OCI-LY3 (cell line): Measurements from ENCODE around the gene PTPRN2.

ENCODE experiments used
- H2AFZ ChIP-seq: fragments of 200-600, 300-600 bp; shearing (Covaris generic); 2 replicates; pipeline ENCODE4 v1.6.0; 2014; ENCODE audit warnings: antibody characterized with exemption, low read depth, low read length
- H3K27ac ChIP-seq: fragments of 200-600, 300-600 bp; sonication (generic); 2 replicates; pipeline ENCODE4 v1.5.1; 2014; ENCODE audit warnings: mild to moderate bottlenecking, low read length, moderate library complexity, mixed read lengths
- H3K27me3 ChIP-seq: fragments of 200-600, 300-600 bp; sonication (generic); 2 replicates; pipeline ENCODE4 v1.6.1; 2014; ENCODE audit warnings: low read depth, low read length, mixed read lengths
- H3K36me3 ChIP-seq: fragments of 200-600, 300-600 bp; sonication (generic); replicated peaks from 2 replicates; pipeline ENCODE3; 2014; ENCODE audit warnings: low read depth, low read length, mixed read lengths
- H3K4me1 ChIP-seq: fragments of 300-600, 200-600 bp; sonication (generic); 2 replicates; pipeline ENCODE4 v1.6.1; 2014; ENCODE audit warnings: low read length, mixed read lengths
- H3K4me2 ChIP-seq: fragments of 200-600, 300-600 bp; sonication (generic); 2 replicates; pipeline ENCODE4 v1.6.1; 2014; ENCODE audit warnings: low read length, mixed read lengths
- H3K4me3 ChIP-seq: fragments of 300-600, 200-600 bp; sonication (generic); 2 replicates; pipeline ENCODE4 v1.5.1; 2014; ENCODE audit warnings: antibody characterized with exemption, mild to moderate bottlenecking, low read length, moderate library complexity
- H3K79me2 ChIP-seq: fragments of 300-600, 200-600 bp; shearing (Covaris generic); 2 replicates; pipeline ENCODE4 v1.6.1; 2014; ENCODE audit warnings: mild to moderate bottlenecking, low read length, mixed read lengths
- H3K9ac ChIP-seq: fragments of 300-600, 200-600 bp; shearing (Covaris generic); 2 replicates; pipeline ENCODE4 v1.6.0; 2014; ENCODE audit warnings: mild to moderate bottlenecking, low read length, moderate library complexity
- H3K9me3 ChIP-seq: fragments of 200-600, 300-600 bp; shearing (Covaris generic); 2 replicates; pipeline ENCODE4 v1.6.1; 2014; ENCODE audit warnings: low read length, mixed read lengths; ENCODE audit not compliant: insufficient read depth
- H4K20me1 ChIP-seq: fragments of 200-600, 300-600 bp; sonication (generic); 2 replicates; pipeline ENCODE4 v1.6.1; 2016; ENCODE audit warnings: low read length, mixed read lengths; ENCODE audit not compliant: insufficient read depth
- EZH2phosphoT487 ChIP-seq: fragments of 200-600 bp; shearing (Covaris generic); IDR thresholded peaks from 2 replicates; pipeline ENCODE4 v1.6.1; 2018; ENCODE audit warnings: antibody characterized with exemption, mixed run types, low read depth
- TF ChIP-seq, protein P1 (sequence below): fragments of 200-600, 300-600 bp; sonication (generic); IDR thresholded peaks from 2 replicates; pipeline ENCODE4 v1.5.1; 2014; ENCODE audit warnings: antibody characterized with exemption, low read length, low read depth

The PTPRN2 gene

GRCh38 chr7:157865351-157866165, 722.1 kb downstream of the PTPRN2 start:
- no peaks in the 10 kb centered on the region for H3K4me1 ChIP-seq
- no peaks in the 10 kb centered on the region for H3K9me3 ChIP-seq
- no peak overlapping the region for H3K27ac ChIP-seq
- no peaks in the 10 kb centered on the region for H3K27me3 ChIP-seq
- no peaks in the 10 kb centered on the region for H4K20me1 ChIP-seq
- H2AFZ ChIP-seq: no peak overlapping the region
- no peak overlapping the region for H3K9ac ChIP-seq
- no peaks in the 10 kb centered on the region for H3K36me3 ChIP-seq
- no peak overlapping the region for H3K4me2 ChIP-seq
- H3K79me2 ChIP-seq: no peaks in the 10 kb centered on the region
- no peak overlapping the region for H3K4me3 ChIP-seq
- no peak for TF ChIP-seq EZH2phosphoT487
- TF ChIP-seq, protein P1, sequence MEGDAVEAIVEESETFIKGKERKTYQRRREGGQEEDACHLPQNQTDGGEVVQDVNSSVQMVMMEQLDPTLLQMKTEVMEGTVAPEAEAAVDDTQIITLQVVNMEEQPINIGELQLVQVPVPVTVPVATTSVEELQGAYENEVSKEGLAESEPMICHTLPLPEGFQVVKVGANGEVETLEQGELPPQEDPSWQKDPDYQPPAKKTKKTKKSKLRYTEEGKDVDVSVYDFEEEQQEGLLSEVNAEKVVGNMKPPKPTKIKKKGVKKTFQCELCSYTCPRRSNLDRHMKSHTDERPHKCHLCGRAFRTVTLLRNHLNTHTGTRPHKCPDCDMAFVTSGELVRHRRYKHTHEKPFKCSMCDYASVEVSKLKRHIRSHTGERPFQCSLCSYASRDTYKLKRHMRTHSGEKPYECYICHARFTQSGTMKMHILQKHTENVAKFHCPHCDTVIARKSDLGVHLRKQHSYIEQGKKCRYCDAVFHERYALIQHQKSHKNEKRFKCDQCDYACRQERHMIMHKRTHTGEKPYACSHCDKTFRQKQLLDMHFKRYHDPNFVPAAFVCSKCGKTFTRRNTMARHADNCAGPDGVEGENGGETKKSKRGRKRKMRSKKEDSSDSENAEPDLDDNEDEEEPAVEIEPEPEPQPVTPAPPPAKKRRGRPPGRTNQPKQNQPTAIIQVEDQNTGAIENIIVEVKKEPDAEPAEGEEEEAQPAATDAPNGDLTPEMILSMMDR: no peak

- Histone ChIP-seq H3K9ac (no peak overlapping the region), H4K20me1 (no peaks in the 10 kb centered on the region), H3K27ac (no peak overlapping the region), H3K4me2 (no peak overlapping the region), H3K9me3 (no peaks in the 10 kb centered on the region), H3K36me3 (no peaks in the 10 kb centered on the region), H3K4me3 (no peak overlapping the region), H2AFZ (no peak overlapping the region), H3K4me1 (no peaks in the 10 kb centered on the region), H3K79me2 (no peaks in the 10 kb centered on the region), H3K27me3 (no peaks in the 10 kb centered on the region)
- TF ChIP-seq, protein P1: no peak
- TF ChIP-seq EZH2phosphoT487: no peak
These were observed 722.7 kb downstream of the PTPRN2 start for GRCh38 chr7:157864911-157865310.

- Histone ChIP-seq H4K20me1 (no peaks in the 10 kb centered on the region), H2AFZ (no peak overlapping the region), H3K4me1 (no peaks in the 10 kb centered on the region), H3K9me3 (no peaks in the 10 kb centered on the region), H3K79me2 (no peaks in the 10 kb centered on the region), H3K4me2 (no peak overlapping the region), H3K4me3 (no peak overlapping the region), H3K27ac (no peak overlapping the region), H3K36me3 (no peaks in the 10 kb centered on the region), H3K9ac (no peak overlapping the region), H3K27me3 (no peaks in the 10 kb centered on the region)
- TF ChIP-seq, protein P1: no peak
- no peak for TF ChIP-seq EZH2phosphoT487
These were observed 723.5 kb downstream of the PTPRN2 start for GRCh38 chr7:157863906-157864810.

- Histone ChIP-seq H3K4me3 (no peak overlapping the region), H3K9ac (no peak overlapping the region), H3K27me3 (no peaks in the 10 kb centered on the region), H3K36me3 (no peaks in the 10 kb centered on the region), H3K4me1 (no peaks in the 10 kb centered on the region), H4K20me1 (no peaks in the 10 kb centered on the region), H3K9me3 (no peaks in the 10 kb centered on the region), H3K79me2 (no peaks in the 10 kb centered on the region), H2AFZ (no peak overlapping the region), H3K27ac (no peak overlapping the region), H3K4me2 (no peak overlapping the region)
- TF ChIP-seq, protein P1: no peak
- TF ChIP-seq EZH2phosphoT487: no peak
These were observed 724.4 kb downstream of the PTPRN2 start for GRCh38 chr7:157863176-157863575.
